H4 (cell line): Measurements from ENCODE around the gene LRRC7. TPM values are rescaled to one million over a fixed set of nuclear protein-coding genes. Genes with fewer than 3 reads are reported as not detected.

Experiments
- DNase-seq: peaks from one replicate; pipeline ENCODE4 v3.0.0-alpha.2; 2015; ENCODE audit warnings: low spot score
- total RNA-seq: library from RNA; depleted of rRNA; stranded (reverse); fragments of >200 nt; shearing (Covaris generic); gene quantifications from 2 replicates; pipeline ENCODE4 v1.2.3, GENCODE V29; 2014

LRRC7 gene
- total RNA-seq, 1 experiment from 2014 or later, result 0.10 TPM

GRCh38 chr1:69589799-69590198 is 22.1 kb downstream of the LRRC7 start:
- no peak for DNase-seq

- DNase-seq, result no peak
These were observed 24.6 kb downstream of the LRRC7 start for GRCh38 chr1:69592341-69592740.

- DNase-seq, result no peak
These were observed 27.8 kb downstream of the LRRC7 start for GRCh38 chr1:69595486-69595885.

- DNase-seq, result no peak
These were observed 43.6 kb downstream of the LRRC7 start for GRCh38 chr1:69611316-69611715.

- DNase-seq, result no peak
These were observed 45.7 kb downstream of the LRRC7 start for GRCh38 chr1:69613414-69613813.

- no peak for DNase-seq
These were observed 71.0 kb downstream of the LRRC7 start for GRCh38 chr1:69638673-69639072.

- DNase-seq, result no peak
These were observed 71.4 kb downstream of the LRRC7 start for GRCh38 chr1:69639159-69639558.

GRCh38 chr1:69643266-69643665 is 75.5 kb downstream of the LRRC7 start:
- DNase-seq, result no peak

GRCh38 chr1:69645477-69645876 is 77.8 kb downstream of the LRRC7 start:
- no peak for DNase-seq

- peak; percentile 87 for DNase-seq
These were observed 80.8 kb downstream of the LRRC7 start for GRCh38 chr1:69648486-69648885.

- DNase-seq, result no peak
These were observed 81.8 kb downstream of the LRRC7 start for GRCh38 chr1:69649383-69649990.

- DNase-seq, result no peak
These were observed 83.1 kb downstream of the LRRC7 start for GRCh38 chr1:69650779-69651178.

GRCh38 chr1:69651656-69652055 is 83.9 kb downstream of the LRRC7 start:
- DNase-seq, result no peak

- DNase-seq, result no peak
These were observed 90.2 kb downstream of the LRRC7 start for GRCh38 chr1:69657971-69658370.

GRCh38 chr1:69661686-69662085 is 94.0 kb downstream of the LRRC7 start:
- no peak for DNase-seq

- DNase-seq, result no peak
These were observed 94.6 kb downstream of the LRRC7 start for GRCh38 chr1:69662321-69662720.

GRCh38 chr1:69671363-69672010 is 103.8 kb downstream of the LRRC7 start:
- DNase-seq, result peak; percentile 77

- DNase-seq, result no peak
These were observed 105.6 kb downstream of the LRRC7 start for GRCh38 chr1:69673321-69673720.

GRCh38 chr1:69679965-69680364 is 112.2 kb downstream of the LRRC7 start:
- no peak for DNase-seq

- no peak for DNase-seq
These were observed 118.8 kb downstream of the LRRC7 start for GRCh38 chr1:69686367-69686984.

- DNase-seq, result no peak
These were observed 120.5 kb downstream of the LRRC7 start for GRCh38 chr1:69688193-69688592.

- DNase-seq, result no peak
These were observed 123.5 kb downstream of the LRRC7 start for GRCh38 chr1:69691179-69691578.

- no peak for DNase-seq
These were observed 126.4 kb downstream of the LRRC7 start for GRCh38 chr1:69693921-69694675.
